K562 (cell line): ENCODE measurements around the gene NTRK3. TPM values are rescaled to one million over a fixed set of nuclear protein-coding genes. Genes with fewer than 3 reads are reported as not detected.

Experiments used
- ATAC-seq: fragments of 200-7000 bp; cut with Tn5 transposase; 3 replicates; pipeline ENCODE4 v1.9.1; 2020; ENCODE audit warnings: moderate library complexity
- BruUV-seq: library from RNA; stranded (reverse); fragments of 400-500 nt; replicated peaks from 2 replicates; lab custom pipeline; 2021; lab: Mats Ljungman, UMichigan
- CTCF ChIA-PET: fragments of 300-600 bp; formaldehyde crosslinking; extraction: SDS; loops from one replicate; lab custom pipeline; 2021; ENCODE audit warnings: low intra/inter-chr PET ratio; lab: Yijun Ruan, JAX
- POLR2A ChIA-PET: fragments of 300-600, 350-650 bp; sonication (Branson Sonifier 250); formaldehyde crosslinking; extraction: SDS; loops from one replicate; lab custom pipeline; 2021; ENCODE audit warnings: antibody characterized with exemption, inconsistent platforms; lab: Yijun Ruan, JAX
- DNase-seq, 4 experiments: peaks; one replicate each; pipeline versions ENCODE4 v3.0.0 to v3.0.0-alpha.2; 2011 to 2018; ENCODE audit warnings: low spot score in 3 of 4, mixed read lengths in 3 of 4; ENCODE audit errors: extremely low read depth in 1 of 4
- FAIRE-seq: peaks from 2 replicates; lab custom pipeline; 2011; peaks lifted over from hg19 to GRCh38; lab: Jason Lieb, UNC
- H2AFZ ChIP-seq: 2 replicates; pipeline ENCODE4 v1.6.0; 2011; ENCODE audit warnings: low read depth, low read length, control low read depth, inconsistent platforms
- H3K27ac ChIP-seq: fragments of 200-600 bp; 3 replicates; pipeline ENCODE4 v1.8.0; 2011; ENCODE audit warnings: low read depth, mild to moderate bottlenecking, control low read depth, inconsistent platforms, low read length, moderate library complexity, mixed read lengths; ENCODE audit errors: extremely low read depth
- H3K27me3 ChIP-seq, 2 experiments: fragments of 300-600 bp in 1 of 2; 2 replicates in 1 of 2; 3 replicates in 1 of 2; pipeline versions ENCODE4 v1.6.0 to v1.8.0; 2011; ENCODE audit warnings: inconsistent platforms in 2 of 2, low read length in 2 of 2, mild to moderate bottlenecking in 1 of 2, mixed read lengths in 1 of 2, moderate library complexity in 1 of 2; ENCODE audit not compliant: control insufficient read depth in 2 of 2, insufficient read depth in 2 of 2
- H3K36me3 ChIP-seq: fragments of 300-600 bp; 3 replicates; pipeline ENCODE4 v1.8.0; 2011; ENCODE audit warnings: mild to moderate bottlenecking, low read length, inconsistent platforms; ENCODE audit not compliant: control insufficient read depth, insufficient read depth
- H3K4me1 ChIP-seq, 2 experiments: fragments of 200-600 bp in 1 of 2; replicated peaks in 1 of 2; 2 replicates in 1 of 2; 3 replicates in 1 of 2; pipeline versions ENCODE4 v1.5.1 to v1.8.0; 2011; ENCODE audit warnings: inconsistent platforms in 2 of 2, low read length in 2 of 2, mild to moderate bottlenecking in 1 of 2, mixed read lengths in 1 of 2, moderate library complexity in 1 of 2; ENCODE audit not compliant: control insufficient read depth in 2 of 2, insufficient read depth in 2 of 2
- H3K4me2 ChIP-seq: 2 replicates; pipeline ENCODE4 v1.6.1; 2011; ENCODE audit warnings: low read length, control low read depth, inconsistent platforms, mixed read lengths; ENCODE audit not compliant: insufficient read depth
- H3K4me3 ChIP-seq: fragments of 200-600 bp; sonication (generic), shearing (Covaris generic); 2 replicates; pipeline ENCODE4 v1.5.1; 2016; ENCODE audit warnings: control low read depth, inconsistent platforms
- H3K79me2 ChIP-seq: fragments of 200-600 bp; 3 replicates; pipeline ENCODE4 v1.8.0; 2011; ENCODE audit warnings: low read length, inconsistent platforms; ENCODE audit not compliant: control insufficient read depth, insufficient read depth
- H3K9ac ChIP-seq, 2 experiments: 2 replicates each; pipeline versions ENCODE4 v1.6.0 to v1.6.1; 2011; ENCODE audit warnings: low read depth in 2 of 2, low read length in 2 of 2, control low read depth in 1 of 2, inconsistent platforms in 1 of 2, mild to moderate bottlenecking in 1 of 2, mixed read lengths in 1 of 2; ENCODE audit not compliant: insufficient read depth in 1 of 2
- H3K9me1 ChIP-seq: one replicate; pipeline ENCODE4 v1.6.0; 2011; ENCODE audit warnings: inconsistent platforms, mild to moderate bottlenecking, low read length, moderate library complexity; ENCODE audit not compliant: control insufficient read depth, insufficient read depth
- H3K9me3 ChIP-seq: replicated peaks from 2 replicates; pipeline ENCODE4 v1.5.1; 2011; ENCODE audit warnings: low read depth, low read length, inconsistent platforms; ENCODE audit not compliant: control insufficient read depth, insufficient read depth
- H4K20me1 ChIP-seq: replicated peaks from 2 replicates; pipeline ENCODE4 v1.6.1; 2011; ENCODE audit warnings: low read length, inconsistent platforms, mixed read lengths; ENCODE audit not compliant: control insufficient read depth, insufficient read depth
- DLX4 ChIP-seq: fragments of 250-450 bp; sonication (Bioruptor Pico); IDR thresholded peaks from 2 replicates; pipeline ENCODE4 v1.6.1; 2021; ENCODE audit warnings: mild to moderate bottlenecking
- FUS ChIP-seq: fragments of 200-400 bp; formaldehyde crosslinking; optimal IDR thresholded peaks from 2 replicates; pipeline ENCODE3; 2017; ENCODE audit warnings: low read depth, low read length
- MIER1 ChIP-seq: fragments of 450-650 bp; IDR thresholded peaks from 2 replicates; pipeline ENCODE4 v1.6.1; 2016; ENCODE audit warnings: antibody characterized with exemption, mild to moderate bottlenecking, low read depth
- ZNF280A ChIP-seq: fragments of 450-650 bp; IDR thresholded peaks from 2 replicates; pipeline ENCODE4 v1.6.1; 2018; ENCODE audit warnings: mild to moderate bottlenecking, low read depth; ENCODE audit not compliant: partially characterized antibody
- ZNF764 ChIP-seq: fragments of 250-450 bp; sonication (Bioruptor Pico); IDR thresholded peaks from 2 replicates; pipeline ENCODE4 v1.4.0; 2020; ENCODE audit warnings: low read depth, mild to moderate bottlenecking, moderate library complexity
- WGBS: fragments of 100-300 bp; shearing (Covaris generic); methylation state at CpG from one replicate; pipeline ENCODE4 v1.1.6; 2016; ENCODE audit warnings: low coverage, mixed read lengths; ENCODE audit not compliant: insufficient coverage; ENCODE audit errors: missing lambda C conversion rate; 5-methylcytosine and 5-hydroxymethylcytosine counted together
- in situ Hi-C: fragments of 300-500 bp; cut with MboI; formaldehyde crosslinking; loops from 4 replicates; pipeline ENCODE4 v1.15.0; 2018; ENCODE audit warnings: inconsistent platforms, mixed read lengths
- intact Hi-C: fragments of 100-400 bp; cut with micrococcal nuclease; formaldehyde crosslinking; loops from 2 replicates; pipeline ENCODE4 v1.14.2; 2022
- polyA plus RNA-seq, 8 experiments: library from polyadenylated mRNA; depleted of rRNA in 4 of 8; stranded (reverse) in 5 of 8; unstranded in 3 of 8; fragments of >200 nt; fragmentation: Nextera tagmentation in 2 of 8; fragmentation: Illumina TruSeq in 1 of 8; extraction: Ambion mirVana in 2 of 8; extraction: Trizol in 1 of 8; gene quantifications; 2 replicates each; pipeline versions ENCODE4 v1.2.1 to v1.2.3, GENCODE V29; 2011 to 2014; ENCODE audit warnings: inconsistent platforms in 1 of 8, missing spikeins in 1 of 8
- total RNA-seq, 7 experiments: library from RNA; depleted of rRNA in 6 of 7; stranded (reverse); fragments of >200 nt in 6 of 7; fragmentation: Illumina TruSeq in 2 of 7; extraction: Trizol in 2 of 7; gene quantifications; 2 replicates each; pipeline versions ENCODE4 v1.2.1 to v1.2.3, GENCODE V29; 2011 to 2021; ENCODE audit warnings: low replicate concordance in 1 of 7

Gene NTRK3
- total and polyA plus RNA-seq, 9 of the 15 experiments (the other 6 are each of a cell fraction or from before 2014, with no cell fraction given): 0.11 to 0.13 TPM; not detected in 7

GRCh38 chr15:87955284-87955909, 301.1 kb downstream of the NTRK3 start:
- DNase-seq: no peak
- no peak for TF ChIP-seq FUS
- no peak for TF ChIP-seq ZNF280A
- no peak for TF ChIP-seq DLX4 (CRISPR knock-in tag)
- TF ChIP-seq ZNF764 (CRISPR knock-in tag): no peak
- TF ChIP-seq MIER1: no peak
- TF ChIP-seq, all 486 proteins: peak for 0
- POLR2A ChIA-PET: interaction anchor here (0.5 to 0.6 kb wide), 2 partner anchors 15 to 16 kb away, joined by 3 read pairs; no protein-coding TSS in a partner anchor
- FAIRE-seq (no peak), ATAC-seq (no peak)
- Histone ChIP-seq H3K4me1 (no peaks in the 10 kb centered on the region), H3K27me3 (peaks cover 2 to 28% of the 10 kb centered on the region in 2 experiments; a peak in 4 of 5 replicates), H3K4me3 (no peak overlapping the region), H3K9me1 (no peaks in the 10 kb centered on the region), H3K27ac (no peak overlapping the region), H3K36me3 (no peaks in the 10 kb centered on the region), H2AFZ (no peak overlapping the region), H3K9ac (no peak overlapping the region), H4K20me1 (no peaks in the 10 kb centered on the region), H3K79me2 (no peaks in the 10 kb centered on the region), H3K4me2 (no peak overlapping the region), H3K9me3 (no peaks in the 10 kb centered on the region)
- no TSS peak for BruUV-seq
- CTCF ChIA-PET: no interaction called here
- in situ Hi-C loops: no loop called here
- 0% methylated on average over 10 of the region's 10 CpGs for whole genome bisulfite sequencing
- intact Hi-C loops: no loop called here
